B cell (primary cell): Measurements from ENCODE around the gene TPGS2.

Experiments used
- EZH2 ChIP-seq: IDR thresholded peaks from 2 replicates; pipeline ENCODE4 v1.6.1; 2012; ENCODE audit warnings: borderline replicate concordance, low read depth, mild to moderate bottlenecking, moderate library complexity, low read length; ENCODE audit not compliant: insufficient read depth, poor library complexity, severe bottlenecking
- TF ChIP-seq, protein P1 (sequence below): fragments of 200-600 bp; IDR thresholded peaks from one replicate; pipeline ENCODE4 v1.8.0; 2022; ENCODE audit warnings: antibody characterized with exemption, mild to moderate bottlenecking

DNA sequence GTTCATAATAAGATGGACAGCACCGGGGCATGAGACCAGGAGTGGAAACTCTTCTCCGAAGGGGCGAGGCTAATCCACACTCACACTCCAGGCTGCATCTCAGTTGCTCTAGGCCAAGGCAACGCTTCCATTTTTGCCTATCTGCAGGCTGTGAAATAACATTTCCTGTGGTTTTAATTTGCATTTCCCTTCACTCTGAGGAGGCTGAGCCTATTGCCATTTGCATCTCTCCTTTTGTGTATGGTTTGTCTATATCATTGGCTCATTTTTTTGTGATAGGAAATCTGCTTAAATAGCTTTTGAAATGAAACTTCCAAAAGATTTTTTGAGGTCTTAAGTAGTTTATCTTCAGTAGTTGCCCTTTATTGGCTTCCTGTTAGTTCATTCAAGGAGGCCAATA lies 57.6 kb downstream of the TPGS2 start:
- TF ChIP-seq, protein P1, sequence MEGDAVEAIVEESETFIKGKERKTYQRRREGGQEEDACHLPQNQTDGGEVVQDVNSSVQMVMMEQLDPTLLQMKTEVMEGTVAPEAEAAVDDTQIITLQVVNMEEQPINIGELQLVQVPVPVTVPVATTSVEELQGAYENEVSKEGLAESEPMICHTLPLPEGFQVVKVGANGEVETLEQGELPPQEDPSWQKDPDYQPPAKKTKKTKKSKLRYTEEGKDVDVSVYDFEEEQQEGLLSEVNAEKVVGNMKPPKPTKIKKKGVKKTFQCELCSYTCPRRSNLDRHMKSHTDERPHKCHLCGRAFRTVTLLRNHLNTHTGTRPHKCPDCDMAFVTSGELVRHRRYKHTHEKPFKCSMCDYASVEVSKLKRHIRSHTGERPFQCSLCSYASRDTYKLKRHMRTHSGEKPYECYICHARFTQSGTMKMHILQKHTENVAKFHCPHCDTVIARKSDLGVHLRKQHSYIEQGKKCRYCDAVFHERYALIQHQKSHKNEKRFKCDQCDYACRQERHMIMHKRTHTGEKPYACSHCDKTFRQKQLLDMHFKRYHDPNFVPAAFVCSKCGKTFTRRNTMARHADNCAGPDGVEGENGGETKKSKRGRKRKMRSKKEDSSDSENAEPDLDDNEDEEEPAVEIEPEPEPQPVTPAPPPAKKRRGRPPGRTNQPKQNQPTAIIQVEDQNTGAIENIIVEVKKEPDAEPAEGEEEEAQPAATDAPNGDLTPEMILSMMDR, result no peak
- no peak for TF ChIP-seq EZH2
